K562 (cell line): Measurements from ENCODE around the gene PGAM2. TPM values are rescaled to one million over a fixed set of nuclear protein-coding genes. Genes with fewer than 3 reads are reported as not detected.

Experiments
- CBFA2T3 ChIP-seq: fragments of 450-650 bp; IDR thresholded peaks from 2 replicates; pipeline ENCODE4 v1.6.1; 2017
- CREM ChIP-seq: IDR thresholded peaks from 2 replicates; pipeline ENCODE4 v1.6.1; 2014; ENCODE audit warnings: antibody characterized with exemption, low read depth
- CTCFL ChIP-seq: IDR thresholded peaks from 2 replicates; pipeline ENCODE4 v1.6.1; 2011; ENCODE audit warnings: borderline replicate concordance, low read depth, mild to moderate bottlenecking, moderate library complexity, low read length; ENCODE audit not compliant: insufficient read depth, poor library complexity, severe bottlenecking
- HDAC8 ChIP-seq: fragments of 450-650 bp; IDR thresholded peaks from 2 replicates; pipeline ENCODE4 v1.6.1; 2016; ENCODE audit warnings: mild to moderate bottlenecking, missing genetic modification characterization, moderate library complexity, missing compliant biosample characterization
- MYBL2 ChIP-seq, 2 experiments: fragments of 450-650 bp in 1 of 2; sonication (generic) in 1 of 2; formaldehyde crosslinking in 1 of 2; IDR thresholded peaks; 2 replicates each; pipeline versions ENCODE4 v1.6.1 to v1.8.1; 2017 to 2022; ENCODE audit warnings: borderline replicate concordance in 1 of 2, inconsistent platforms in 1 of 2, low read depth in 1 of 2, mild to moderate bottlenecking in 1 of 2, missing genetic modification reagents in 1 of 2, moderate library complexity in 1 of 2
- NCOA1 ChIP-seq: fragments of 450-650 bp; IDR thresholded peaks from 2 replicates; pipeline ENCODE4 v1.6.1; 2016; ENCODE audit warnings: low read depth
- NKRF ChIP-seq: fragments of 450-650 bp; IDR thresholded peaks from 2 replicates; pipeline ENCODE4 v1.6.1; 2016; ENCODE audit warnings: borderline replicate concordance
- NR4A1 ChIP-seq, 2 experiments: fragments of 250-450 bp in 1 of 2; fragments of 450-650 bp in 1 of 2; sonication (Bioruptor Pico) in 1 of 2; IDR thresholded peaks; 2 replicates each; pipeline versions ENCODE4 v1.4.0 to v1.6.1; 2016 to 2020; ENCODE audit warnings: mild to moderate bottlenecking in 2 of 2, missing compliant biosample characterization in 1 of 2, missing genetic modification characterization in 1 of 2, moderate library complexity in 1 of 2
- RBBP5 ChIP-seq: fragments of 200-600 bp; sonication (generic); IDR thresholded peaks from 2 replicates; pipeline ENCODE4 v1.6.1; 2012; ENCODE audit warnings: borderline replicate concordance, mild to moderate bottlenecking, low read length, control low read depth, inconsistent platforms; ENCODE audit not compliant: insufficient read depth, poor library complexity, severe bottlenecking
- RBM34 ChIP-seq: fragments of 200-400 bp; formaldehyde crosslinking; IDR thresholded peaks from 2 replicates; pipeline ENCODE4 v1.6.1; 2018; ENCODE audit warnings: low read length, borderline replicate concordance; ENCODE audit not compliant: insufficient read depth
- SMAD2 ChIP-seq: fragments of 150-350 bp; IDR thresholded peaks from 2 replicates; pipeline ENCODE4 v1.6.1; 2014; ENCODE audit warnings: low read depth, mild to moderate bottlenecking, low read length
- SNIP1 ChIP-seq: fragments of 450-650 bp; IDR thresholded peaks from 2 replicates; pipeline ENCODE4 v1.7.1; 2017; ENCODE audit warnings: low read depth, mild to moderate bottlenecking
- STAT6 ChIP-seq: sonication (generic); formaldehyde crosslinking; IDR thresholded peaks from 2 replicates; pipeline ENCODE4 v1.8.1; 2023; ENCODE audit warnings: mild to moderate bottlenecking, missing genetic modification reagents
- TBL1XR1 ChIP-seq, 2 experiments: IDR thresholded peaks; 2 replicates each; pipeline ENCODE4 v1.6.1; 2012; ENCODE audit warnings: improper control_type of control experiment in 2 of 2, low read length in 2 of 2, mild to moderate bottlenecking in 1 of 2
- TFAP4 ChIP-seq: sonication (generic); formaldehyde crosslinking; IDR thresholded peaks from 2 replicates; pipeline ENCODE4 v1.8.0; 2022; ENCODE audit warnings: missing genetic modification reagents, mild to moderate bottlenecking, moderate library complexity, borderline replicate concordance
- ZSCAN32 ChIP-seq: fragments of 450-650 bp; formaldehyde crosslinking; IDR thresholded peaks from 2 replicates; pipeline ENCODE4 v1.4.0; 2020; ENCODE audit warnings: mild to moderate bottlenecking, moderate library complexity
- polyA plus RNA-seq, 8 experiments: library from polyadenylated mRNA; depleted of rRNA in 4 of 8; stranded (reverse) in 5 of 8; unstranded in 3 of 8; fragments of >200 nt; fragmentation: Nextera tagmentation in 2 of 8; fragmentation: Illumina TruSeq in 1 of 8; extraction: Ambion mirVana in 2 of 8; extraction: Trizol in 1 of 8; gene quantifications; 2 replicates each; pipeline versions ENCODE4 v1.2.1 to v1.2.3, GENCODE V29; 2011 to 2014; ENCODE audit warnings: inconsistent platforms in 1 of 8, missing spikeins in 1 of 8
- total RNA-seq, 7 experiments: library from RNA; depleted of rRNA in 6 of 7; stranded (reverse); fragments of >200 nt in 6 of 7; fragmentation: Illumina TruSeq in 2 of 7; extraction: Trizol in 2 of 7; gene quantifications; 2 replicates each; pipeline versions ENCODE4 v1.2.1 to v1.2.3, GENCODE V29; 2011 to 2021; ENCODE audit warnings: low replicate concordance in 1 of 7

The PGAM2 gene
- total and polyA plus RNA-seq, 9 of the 15 experiments (the other 6 are each of a cell fraction or from before 2014, with no cell fraction given): not detected

- TF ChIP-seq NR4A1 (CRISPR knock-in tag; IDR thresholded peaks at IDR 0.05): no peak
- no peak for TF ChIP-seq NR4A1 (tag; IDR thresholded peaks at IDR 0.05)
- peak; percentile 100 for TF ChIP-seq TFAP4 (CRISPR knock-in tag)
- TF ChIP-seq NCOA1: 0 out of 2 replicates have a peak, but pooled peaks have one; percentile 60
- TF ChIP-seq ZSCAN32 (CRISPR knock-in tag): no peak
- TF ChIP-seq RBM34: no peak
- TF ChIP-seq HDAC8 (tag): no peak
- peak; percentile 71 for TF ChIP-seq RBBP5
- TF ChIP-seq MYBL2 (IDR thresholded peaks at IDR 0.05; ENCODE audit: low read depth): no peak
- TF ChIP-seq MYBL2 (CRISPR knock-in tag; IDR thresholded peaks at IDR 0.05; ENCODE audit: borderline replicate concordance): no peak
- no peak for TF ChIP-seq SMAD2
- TF ChIP-seq SNIP1: no peak
- no peak for TF ChIP-seq STAT6
- peak; percentile 36 for TF ChIP-seq CREM
- TF ChIP-seq NKRF: peak; percentile 83
- 0 out of 2 replicates have a peak, but pooled peaks have one; percentile 1 for TF ChIP-seq CBFA2T3
- TF ChIP-seq CTCFL: no peak
- TF ChIP-seq TBL1XR1 (IDR thresholded peaks at IDR 0.05; ENCODE audit: low read length in 2 of 2): no peak; a peak in 1 of 4 replicates
Measured at GRCh38 chr7:44044315-44045225, 20.8 kb downstream of the PGAM2 start, which contains the start of gene DBNL (continued).
